HCT116 (cell line): ENCODE results near the gene UNKL. TPM values are rescaled to one million over a fixed set of nuclear protein-coding genes. Genes with fewer than 3 reads are reported as not detected.

Experiments used
- ATAC-seq: fragments of 200-7000 bp; cut with Tn5 transposase; 2 replicates; pipeline ENCODE4 v1.9.1; 2020; ENCODE audit warnings: mild to moderate bottlenecking, moderate library complexity
- BruUV-seq: library from RNA; stranded (reverse); fragments of 400-500 nt; replicated peaks from 2 replicates; lab custom pipeline; 2021; lab: Mats Ljungman, UMichigan
- CTCF ChIA-PET: fragments of 300-600 bp; sonication (Branson Sonifier 250); formaldehyde crosslinking; loops from one replicate; lab custom pipeline; 2021; ENCODE audit warnings: antibody characterized with exemption; lab: Charles Lee
- POLR2A ChIA-PET: fragments of 300-600, 350-600 bp; sonication (Branson Sonifier 250); formaldehyde crosslinking; loops from one replicate; lab custom pipeline; 2021; ENCODE audit warnings: antibody characterized with exemption; lab: Charles Lee
- RAD21 ChIA-PET, 2 experiments: fragments of 300-600 bp; sonication (Branson Sonifier 250); formaldehyde crosslinking; loops; one replicate each; lab custom pipeline; 2023; ENCODE audit warnings: low total read pairs in 2 of 2; ENCODE audit not compliant: uncharacterized antibody in 2 of 2, unreplicated experiment in 2 of 2, low non-redundant PET in 1 of 2; lab: Charles Lee
- DNase-seq: peaks from one replicate; pipeline ENCODE4 v3.0.0-alpha.2; 2010; ENCODE audit warnings: low read depth, low spot score
- H2AFZ ChIP-seq: fragments of 200-600 bp; shearing (Covaris generic), sonication (generic); 2 replicates; pipeline ENCODE4 v1.6.1; 2017; ENCODE audit warnings: low read depth, mixed run types, mixed read lengths, antibody characterized with exemption, low read length; ENCODE audit not compliant: poor library complexity, severe bottlenecking
- H3K27ac ChIP-seq: 2 replicates; pipeline ENCODE4 v1.5.1; 2012; ENCODE audit warnings: low read depth, low read length
- H3K27me3 ChIP-seq: fragments of 200-600 bp; sonication (generic); 2 replicates; pipeline ENCODE4 v1.6.1; 2016; ENCODE audit warnings: mixed run types, low read length, mixed read lengths; ENCODE audit not compliant: insufficient read depth
- H3K36me3 ChIP-seq, 2 experiments: fragments of 200-500 bp in 1 of 2; fragments of 200-600 bp in 1 of 2; sonication (Bioruptor generic) in 1 of 2; sonication (generic) in 1 of 2; 2 replicates each; pipeline versions ENCODE4 v1.5.1 to v1.6.1; 2014 to 2016; ENCODE audit warnings: low read length in 2 of 2, inconsistent platforms in 1 of 2, mixed read lengths in 1 of 2, mixed run types in 1 of 2; ENCODE audit not compliant: insufficient read depth in 2 of 2, control insufficient read depth in 1 of 2
- H3K4me1 ChIP-seq, 2 experiments: fragments of 200-600 bp in 1 of 2; sonication (generic) in 1 of 2; 2 replicates each; pipeline versions ENCODE4 v1.5.1 to v1.6.1; 2012 to 2017; ENCODE audit warnings: low read length in 2 of 2, inconsistent platforms in 1 of 2, mild to moderate bottlenecking in 1 of 2, mixed read lengths in 1 of 2, mixed run types in 1 of 2, moderate library complexity in 1 of 2; ENCODE audit not compliant: insufficient read depth in 2 of 2, control insufficient read depth in 1 of 2
- H3K4me2 ChIP-seq: fragments of 200-600 bp; sonication (generic); 2 replicates; pipeline ENCODE4 v1.6.1; 2017; ENCODE audit warnings: mixed run types, low read length, mixed read lengths
- H3K4me3 ChIP-seq, 2 experiments: fragments of 200-600 bp in 1 of 2; sonication (generic) in 1 of 2; replicated peaks in 1 of 2; 2 replicates each; pipeline ENCODE4 v1.5.1; 2011 to 2016; ENCODE audit warnings: low read length in 2 of 2, control low read depth in 1 of 2, low read depth in 1 of 2, mild to moderate bottlenecking in 1 of 2, mixed read lengths in 1 of 2, mixed run types in 1 of 2
- H3K79me2 ChIP-seq: fragments of 200-600 bp; sonication (generic); 2 replicates; pipeline ENCODE4 v1.6.1; 2017; ENCODE audit warnings: mild to moderate bottlenecking, mixed run types, low read length, moderate library complexity, mixed read lengths; ENCODE audit not compliant: insufficient read depth
- H3K9ac ChIP-seq: fragments of 200-600 bp; sonication (generic); 2 replicates; pipeline ENCODE4 v1.6.1; 2016; ENCODE audit warnings: low read length, mixed read lengths
- H3K9me2 ChIP-seq: fragments of 200-600 bp; sonication (generic), shearing (Covaris generic); 2 replicates; pipeline ENCODE4 v1.6.1; 2017; ENCODE audit warnings: mixed run types, mild to moderate bottlenecking, moderate library complexity; ENCODE audit not compliant: insufficient read depth
- H3K9me3 ChIP-seq, 2 experiments: fragments of 200-500 bp in 1 of 2; fragments of 200-600 bp in 1 of 2; sonication (Bioruptor generic) in 1 of 2; sonication (generic) in 1 of 2; 2 replicates each; pipeline ENCODE4 v1.6.1; 2014 to 2017; ENCODE audit warnings: low read length in 2 of 2, mixed read lengths in 2 of 2, inconsistent platforms in 1 of 2, low read depth in 1 of 2, mild to moderate bottlenecking in 1 of 2, mixed run types in 1 of 2, moderate library complexity in 1 of 2; ENCODE audit not compliant: control insufficient read depth in 1 of 2, insufficient read depth in 1 of 2
- H4K20me1 ChIP-seq: fragments of 200-600 bp; sonication (generic), shearing (Covaris generic); 2 replicates; pipeline ENCODE4 v1.6.1; 2017; ENCODE audit warnings: mixed run types, mild to moderate bottlenecking, moderate library complexity; ENCODE audit not compliant: insufficient read depth
- CBX3 ChIP-seq: IDR thresholded peaks from 2 replicates; pipeline ENCODE4 v1.6.1; 2012; ENCODE audit warnings: low read depth
- CEBPB ChIP-seq: IDR thresholded peaks from 2 replicates; pipeline ENCODE4 v1.6.1; 2012; ENCODE audit warnings: low read depth
- CTCF ChIP-seq, 3 experiments: fragments of 200-600 bp in 1 of 3; sonication (generic) in 1 of 3; IDR thresholded peaks in 2 of 3; conservative IDR thresholded peaks in 1 of 3; 2 replicates each; pipeline ENCODE4 v1.5.1; 2012 to 2017; ENCODE audit warnings: low read depth in 2 of 3, low read length in 2 of 3, antibody characterized with exemption in 1 of 3, borderline replicate concordance in 1 of 3, control low read depth in 1 of 3, mild to moderate bottlenecking in 1 of 3, mixed read lengths in 1 of 3, mixed run types in 1 of 3, moderate library complexity in 1 of 3; ENCODE audit not compliant: insufficient read depth in 1 of 3
- EGR1 ChIP-seq: IDR thresholded peaks from 2 replicates; pipeline ENCODE4 v1.6.1; 2012; ENCODE audit warnings: low read depth
- EZH2 ChIP-seq: fragments of 200-600 bp; sonication (generic); IDR thresholded peaks from 2 replicates; pipeline ENCODE4 v1.6.1; 2017; ENCODE audit warnings: antibody characterized with exemption, mixed run types
- EZH2phosphoT487 ChIP-seq: fragments of 200-600 bp; IDR thresholded peaks from 2 replicates; pipeline ENCODE4 v1.6.1; 2018; ENCODE audit warnings: antibody characterized with exemption, borderline replicate concordance
- FOSL1 ChIP-seq: IDR thresholded peaks from 2 replicates; pipeline ENCODE4 v1.6.1; 2012; ENCODE audit warnings: low read depth
- POLR2A ChIP-seq: IDR thresholded peaks from 2 replicates; pipeline ENCODE4 v1.7.0; 2011; ENCODE audit warnings: borderline replicate concordance; ENCODE audit not compliant: insufficient read depth, insufficient read length; ENCODE audit errors: extremely low read depth
- POLR2AphosphoS5 ChIP-seq: IDR thresholded peaks from 2 replicates; pipeline ENCODE4 v1.6.1; 2011; ENCODE audit warnings: mild to moderate bottlenecking, low read depth, low read length, moderate library complexity
- RAD21 ChIP-seq: IDR thresholded peaks from 2 replicates; pipeline ENCODE4 v1.6.1; 2012; ENCODE audit warnings: low read depth, mild to moderate bottlenecking
- SRF ChIP-seq: IDR thresholded peaks from 2 replicates; pipeline ENCODE4 v1.6.1; 2012; ENCODE audit warnings: low read depth
- YY1 ChIP-seq: IDR thresholded peaks from 2 replicates; pipeline ENCODE4 v1.6.1; 2011; ENCODE audit warnings: low read length, low read depth, moderate library complexity, mild to moderate bottlenecking; ENCODE audit not compliant: insufficient replicate concordance; ENCODE audit errors: extremely low read depth
- ZBTB33 ChIP-seq: IDR thresholded peaks from 2 replicates; pipeline ENCODE4 v1.6.1; 2011; ENCODE audit warnings: mild to moderate bottlenecking, low read length, moderate library complexity; ENCODE audit not compliant: insufficient replicate concordance; ENCODE audit errors: extremely low read depth
- ZFX ChIP-seq: fragments of 450-650 bp; IDR thresholded peaks from 2 replicates; pipeline ENCODE4 v1.6.1; 2017
- ZNF274 ChIP-seq: fragments of 200-500 bp; sonication (Bioruptor generic); IDR thresholded peaks from 2 replicates; pipeline ENCODE4 v1.6.1; 2014; ENCODE audit warnings: mild to moderate bottlenecking, low read depth, low read length, inconsistent platforms
- intact Hi-C: fragments of 100-400 bp; cut with micrococcal nuclease; formaldehyde crosslinking; loops from 2 replicates; pipeline ENCODE4 v1.10.0; 2022
- total RNA-seq: library from RNA; stranded (reverse); gene quantifications from one replicate; pipeline ENCODE4 v1.2.1, GENCODE V29; 2021; ENCODE audit not compliant: unreplicated experiment
- TF ChIP-seq, protein P1 (sequence below): IDR thresholded peaks from 2 replicates; pipeline ENCODE4 v1.6.1; 2012
- TF ChIP-seq, protein P2 (sequence below): IDR thresholded peaks from 2 replicates; pipeline ENCODE4 v1.6.1; 2012

The UNKL gene
- total RNA-seq, 1 experiment from 2014 or later = 24.9 TPM

GRCh38 chr16:1333854-1334700 is 80.4 kb downstream of the UNKL start:
- intact Hi-C loops = no loop called here
- DNase-seq (no peak), ATAC-seq (no peak)
- peak overlapping the region; percentile 67 for H3K9ac ChIP-seq
- no peaks in the 10 kb centered on the region for H3K9me2 ChIP-seq
- H3K4me3 ChIP-seq = peak overlapping the region; percentile 52 to 72
- CTCF ChIA-PET = no interaction called here
- H3K79me2 ChIP-seq = no peaks in the 10 kb centered on the region
- H4K20me1 ChIP-seq = no peaks in the 10 kb centered on the region
- H3K4me2 ChIP-seq = peak overlapping the region; percentile 87
- TF ChIP-seq POLR2A = no peak
- TF ChIP-seq, protein P1, sequence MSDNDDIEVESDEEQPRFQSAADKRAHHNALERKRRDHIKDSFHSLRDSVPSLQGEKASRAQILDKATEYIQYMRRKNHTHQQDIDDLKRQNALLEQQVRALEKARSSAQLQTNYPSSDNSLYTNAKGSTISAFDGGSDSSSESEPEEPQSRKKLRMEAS = no peak
- TF ChIP-seq CBX3 = no peak
- no peak for TF ChIP-seq EZH2phosphoT487
- no peak for TF ChIP-seq EZH2
- no peak for TF ChIP-seq ZFX
- no peak for TF ChIP-seq RAD21
- TF ChIP-seq EGR1 = no peak
- no peak for TF ChIP-seq CTCF (IDR thresholded peaks at IDR 0.05 in 2 of 3, conservative IDR thresholded peaks at IDR 0.05 in 1 of 3; ENCODE audit: borderline replicate concordance in 1 of 3, insufficient read depth in 1 of 3, low read depth in 2 of 3, low read length in 2 of 3)
- TF ChIP-seq ZNF274 = no peak
- TF ChIP-seq CEBPB = no peak
- no peak for TF ChIP-seq POLR2AphosphoS5
- TF ChIP-seq SRF = no peak
- TF ChIP-seq, protein P2, sequence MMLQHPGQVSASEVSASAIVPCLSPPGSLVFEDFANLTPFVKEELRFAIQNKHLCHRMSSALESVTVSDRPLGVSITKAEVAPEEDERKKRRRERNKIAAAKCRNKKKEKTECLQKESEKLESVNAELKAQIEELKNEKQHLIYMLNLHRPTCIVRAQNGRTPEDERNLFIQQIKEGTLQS = no peak
- TF ChIP-seq YY1 = no peak
- TF ChIP-seq ZBTB33 = no peak
- TF ChIP-seq FOSL1 = no peak
- TF ChIP-seq, all 23 proteins: peak for 0
- peaks cover 17 to 34% of the 10 kb centered on the region in 2 experiments; a peak in 3 of 4 replicates for H3K4me1 ChIP-seq
- H2AFZ ChIP-seq = no peak overlapping the region
- H3K36me3 ChIP-seq = no peaks in the 10 kb centered on the region
- peak overlapping the region; percentile 67; the same call in 1 of the 2 replicates for H3K27ac ChIP-seq
- RAD21 ChIA-PET = no interaction called here
- POLR2A ChIA-PET = interaction anchor here (0.5 to 1.0 kb wide), 3 partner anchors 9 to 614 kb away, joined by 3 to 10 read pairs (median 4); no protein-coding TSS in a partner anchor
- no peaks in the 10 kb centered on the region; a peak in 1 of 4 replicates for H3K9me3 ChIP-seq
- no peaks in the 10 kb centered on the region for H3K27me3 ChIP-seq
- BruUV-seq = no TSS peak
